Measurements from ENCODE around the gene TXNRD2.

The TXNRD2 gene

GRCh38 chr22:19984851-19985811 is 43.5 kb upstream of the TXNRD2 start:
- Histone ChIP-seq H3K27me3 (ENCODE audit: control insufficient read depth, insufficient read depth, low read length) (peaks cover 8% of the 10 kb centered on the region), H3K4me3 (ENCODE audit: low read length) (no peak overlapping the region), H3K9me3 (ENCODE audit: control insufficient read depth, low read length) (no peaks in the 10 kb centered on the region), H3K36me3 (ENCODE audit: control insufficient read depth, insufficient read depth, low read length) (no peaks in the 10 kb centered on the region), H3K9ac (ENCODE audit: low read length) (peak overlapping the region; percentile 51), H3K4me1 (ENCODE audit: control insufficient read depth, insufficient read depth, low read length) (peaks cover 27% of the 10 kb centered on the region)

DNA sequence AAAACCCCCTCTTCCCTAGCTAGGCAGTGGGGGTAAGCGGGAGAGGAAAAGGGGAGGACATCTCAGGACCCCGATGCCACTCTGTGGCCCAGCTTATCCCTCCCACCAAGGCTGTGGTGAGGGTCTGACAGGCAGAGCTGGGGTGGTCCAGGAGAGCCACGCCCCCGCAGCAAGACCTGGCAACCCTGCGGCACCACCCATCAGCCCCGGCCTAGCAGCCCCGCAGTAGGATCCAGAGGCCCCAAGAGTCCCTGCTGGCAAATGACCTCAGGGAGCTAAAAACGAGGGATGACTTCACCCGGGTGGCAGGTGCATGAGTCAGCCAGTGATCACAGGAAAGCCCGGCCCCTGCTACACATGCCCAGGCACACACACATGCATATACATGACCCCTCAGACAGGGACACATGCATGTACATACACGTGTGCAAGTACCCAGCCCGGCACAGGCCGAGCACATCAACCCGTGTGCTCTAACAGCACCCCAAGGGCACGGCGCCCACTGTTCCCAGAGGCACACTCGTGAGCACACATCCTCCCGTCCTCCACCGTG is 42.7 kb upstream of the TXNRD2 start:
- Histone ChIP-seq H3K27me3 (ENCODE audit: control insufficient read depth, insufficient read depth, low read length) (peaks cover 8% of the 10 kb centered on the region), H3K4me3 (ENCODE audit: low read length) (no peak overlapping the region), H3K9me3 (ENCODE audit: control insufficient read depth, low read length) (no peaks in the 10 kb centered on the region), H3K36me3 (ENCODE audit: control insufficient read depth, insufficient read depth, low read length) (no peaks in the 10 kb centered on the region), H3K9ac (ENCODE audit: low read length) (no peak overlapping the region), H3K4me1 (ENCODE audit: control insufficient read depth, insufficient read depth, low read length) (peaks cover 27% of the 10 kb centered on the region)

GRCh38 chr22:19983741-19984140 is 42.1 kb upstream of the TXNRD2 start:
- Histone ChIP-seq H3K4me3 (ENCODE audit: low read length) (no peak overlapping the region), H3K27me3 (ENCODE audit: control insufficient read depth, insufficient read depth, low read length) (peaks cover 8% of the 10 kb centered on the region), H3K4me1 (ENCODE audit: control insufficient read depth, insufficient read depth, low read length) (peaks cover 27% of the 10 kb centered on the region), H3K36me3 (ENCODE audit: control insufficient read depth, insufficient read depth, low read length) (no peaks in the 10 kb centered on the region), H3K9ac (ENCODE audit: low read length) (no peak overlapping the region), H3K9me3 (ENCODE audit: control insufficient read depth, low read length) (no peaks in the 10 kb centered on the region)

DNA sequence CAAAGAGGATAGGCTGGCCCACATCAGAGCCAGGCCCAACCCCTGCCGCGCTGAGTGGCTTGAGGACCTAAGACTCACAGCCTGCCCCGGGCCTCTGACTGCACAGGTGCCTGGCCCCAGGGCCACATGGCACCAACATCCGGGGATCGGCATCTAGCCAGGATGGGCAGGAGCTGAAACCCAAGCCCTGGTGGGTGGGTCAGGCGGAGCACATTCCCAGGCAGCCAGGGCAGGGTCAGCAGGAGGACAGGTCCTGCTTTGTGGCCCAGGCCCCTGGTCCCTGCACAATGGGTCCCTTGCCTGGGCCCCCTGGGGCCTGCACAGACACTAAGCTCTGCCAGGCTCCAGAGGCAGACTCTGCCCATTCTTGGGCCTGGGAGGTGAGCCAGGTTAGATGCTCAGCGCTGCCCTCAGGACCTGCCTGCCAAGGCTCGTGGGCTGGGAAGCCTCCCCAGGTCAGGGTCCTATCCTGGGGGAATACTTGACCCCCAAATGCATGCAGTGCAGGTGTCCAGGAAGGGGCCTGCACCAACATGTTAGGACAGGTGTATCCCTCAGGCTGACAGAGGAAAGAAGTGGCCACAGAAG is 41.5 kb upstream of the TXNRD2 start:
- H3K27me3 ChIP-seq (ENCODE audit: control insufficient read depth, insufficient read depth, low read length) = peaks cover 8% of the 10 kb centered on the region
- no peaks in the 10 kb centered on the region for H3K36me3 ChIP-seq (ENCODE audit: control insufficient read depth, insufficient read depth, low read length)
- H3K9me3 ChIP-seq (ENCODE audit: control insufficient read depth, low read length) = no peaks in the 10 kb centered on the region
- peaks cover 27% of the 10 kb centered on the region for H3K4me1 ChIP-seq (ENCODE audit: control insufficient read depth, insufficient read depth, low read length)
- no peak overlapping the region for H3K4me3 ChIP-seq (ENCODE audit: low read length)
- no peak overlapping the region for H3K9ac ChIP-seq (ENCODE audit: low read length)

DNA sequence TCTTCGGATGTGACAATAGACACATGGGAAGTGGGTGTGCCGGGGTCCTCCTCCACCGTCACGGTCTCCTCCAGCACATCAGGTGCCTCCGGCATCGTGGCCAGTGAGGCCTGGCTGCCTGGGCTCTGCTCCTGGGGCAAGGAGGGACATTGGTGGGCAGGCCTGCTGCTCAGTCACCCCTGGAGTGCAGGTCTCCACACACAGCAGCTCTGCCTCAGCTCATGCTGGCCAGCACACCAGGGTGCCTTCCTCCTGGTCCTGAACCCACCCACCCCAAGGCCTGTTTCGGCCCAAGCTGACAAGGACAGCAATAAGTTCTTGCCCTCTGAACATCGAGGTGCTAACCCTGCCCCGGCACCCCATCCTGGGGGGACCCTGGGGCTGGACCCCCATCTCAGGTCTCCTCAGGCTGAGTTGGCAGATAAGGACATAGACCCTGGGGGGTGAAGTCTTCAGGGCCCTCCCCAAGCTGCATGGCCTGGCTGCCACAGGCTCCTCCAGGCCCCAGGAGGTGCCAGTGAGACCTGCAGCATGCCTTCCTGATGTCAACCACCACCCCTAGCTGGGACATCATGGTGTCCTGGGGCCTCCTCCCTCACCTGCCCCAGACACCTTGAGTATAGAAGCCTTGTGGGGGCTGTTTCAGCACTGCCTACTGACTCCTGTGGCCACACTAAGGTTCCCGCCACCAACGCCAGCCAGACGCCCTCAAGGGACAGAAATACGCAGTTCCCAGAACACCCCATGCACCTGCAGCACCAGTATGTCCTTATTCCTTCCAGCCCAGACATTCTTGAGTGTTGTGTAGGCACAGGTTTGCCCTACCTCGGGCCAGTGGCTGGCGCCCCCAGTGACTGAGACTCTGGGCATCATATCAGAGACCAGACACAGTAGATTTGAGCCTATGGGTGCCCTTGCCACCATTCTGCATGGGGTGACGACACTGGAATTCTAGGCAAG is 40.6 kb upstream of the TXNRD2 start:
- no peaks in the 10 kb centered on the region for H3K9me3 ChIP-seq (ENCODE audit: control insufficient read depth, low read length)
- H3K27me3 ChIP-seq (ENCODE audit: control insufficient read depth, insufficient read depth, low read length) = peaks cover 8% of the 10 kb centered on the region
- H3K9ac ChIP-seq (ENCODE audit: low read length) = no peak overlapping the region
- peaks cover 22% of the 10 kb centered on the region for H3K4me1 ChIP-seq (ENCODE audit: control insufficient read depth, insufficient read depth, low read length)
- no peaks in the 10 kb centered on the region for H3K36me3 ChIP-seq (ENCODE audit: control insufficient read depth, insufficient read depth, low read length)
- no peak overlapping the region for H3K4me3 ChIP-seq (ENCODE audit: low read length)

DNA sequence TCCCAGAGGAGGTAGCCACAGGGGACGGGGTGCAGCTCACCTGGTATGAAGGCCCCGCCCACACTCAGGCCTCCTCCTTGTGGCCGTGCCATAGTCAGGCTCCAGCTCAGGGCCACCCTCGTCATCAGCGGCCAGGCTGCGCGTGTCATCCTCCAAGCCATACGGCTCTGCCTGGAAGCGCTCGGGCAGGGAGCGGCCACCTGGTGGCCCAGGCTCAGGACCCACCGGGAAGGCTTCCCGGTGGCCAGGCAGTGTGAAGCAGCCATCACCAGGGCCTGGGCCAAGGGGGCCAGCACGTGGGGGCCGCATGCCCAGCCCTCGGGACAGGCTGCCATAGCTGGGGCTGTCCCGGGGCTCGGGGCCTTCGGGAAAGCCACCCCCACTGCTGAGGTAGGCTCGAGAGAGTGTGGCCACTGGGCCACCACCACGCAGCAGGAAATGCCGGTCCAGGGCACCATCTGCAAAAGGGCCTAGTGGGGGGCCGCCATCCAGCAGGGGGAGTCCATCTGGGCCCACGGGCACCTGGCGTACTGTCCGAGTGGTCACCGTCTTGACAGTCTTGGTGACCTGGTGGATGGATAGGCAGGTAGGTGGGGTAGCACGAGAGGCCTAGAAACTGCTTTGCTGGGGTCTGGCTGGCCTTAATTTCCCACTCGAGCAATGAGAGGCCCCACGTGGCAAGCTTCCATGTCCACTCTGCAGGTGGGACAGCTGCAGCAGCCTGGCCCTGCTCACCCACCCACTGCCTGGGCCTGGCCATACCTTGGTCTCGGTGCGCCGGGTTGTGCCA is 39.7 kb upstream of the TXNRD2 start:
- Histone ChIP-seq H3K4me1 (ENCODE audit: control insufficient read depth, insufficient read depth, low read length) (peaks cover 21% of the 10 kb centered on the region), H3K27me3 (ENCODE audit: control insufficient read depth, insufficient read depth, low read length) (peaks cover 8% of the 10 kb centered on the region), H3K4me3 (ENCODE audit: low read length) (no peak overlapping the region), H3K36me3 (ENCODE audit: control insufficient read depth, insufficient read depth, low read length) (no peaks in the 10 kb centered on the region), H3K9me3 (ENCODE audit: control insufficient read depth, low read length) (no peaks in the 10 kb centered on the region), H3K9ac (ENCODE audit: low read length) (no peak overlapping the region)

DNA sequence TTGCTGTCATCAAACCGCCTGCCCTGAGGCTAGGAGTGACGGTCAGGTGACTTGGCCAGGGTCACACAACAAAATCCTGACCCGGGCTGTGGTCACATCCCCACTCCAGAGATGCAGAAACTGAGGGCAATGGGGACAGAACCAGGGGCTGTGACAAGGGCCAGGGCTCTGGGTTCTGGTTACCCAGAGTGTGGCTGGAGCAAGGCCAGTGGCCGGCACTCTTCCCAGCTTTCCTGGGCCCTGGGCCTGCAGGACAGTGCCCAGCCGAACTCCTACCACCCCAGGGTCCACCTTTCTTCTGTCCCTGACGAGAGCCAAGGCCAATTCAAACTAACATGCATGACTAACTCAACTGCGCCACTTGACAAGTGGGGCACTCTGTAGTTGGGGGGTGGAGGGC is 39.1 kb upstream of the TXNRD2 start:
- H3K4me1 ChIP-seq (ENCODE audit: control insufficient read depth, insufficient read depth, low read length) = peaks cover 15% of the 10 kb centered on the region
- no peak overlapping the region for H3K4me3 ChIP-seq (ENCODE audit: low read length)
- no peak overlapping the region for H3K9ac ChIP-seq (ENCODE audit: low read length)
- no peaks in the 10 kb centered on the region for H3K36me3 ChIP-seq (ENCODE audit: control insufficient read depth, insufficient read depth, low read length)
- H3K9me3 ChIP-seq (ENCODE audit: control insufficient read depth, low read length) = no peaks in the 10 kb centered on the region
- H3K27me3 ChIP-seq (ENCODE audit: control insufficient read depth, insufficient read depth, low read length) = peaks cover 2% of the 10 kb centered on the region

DNA sequence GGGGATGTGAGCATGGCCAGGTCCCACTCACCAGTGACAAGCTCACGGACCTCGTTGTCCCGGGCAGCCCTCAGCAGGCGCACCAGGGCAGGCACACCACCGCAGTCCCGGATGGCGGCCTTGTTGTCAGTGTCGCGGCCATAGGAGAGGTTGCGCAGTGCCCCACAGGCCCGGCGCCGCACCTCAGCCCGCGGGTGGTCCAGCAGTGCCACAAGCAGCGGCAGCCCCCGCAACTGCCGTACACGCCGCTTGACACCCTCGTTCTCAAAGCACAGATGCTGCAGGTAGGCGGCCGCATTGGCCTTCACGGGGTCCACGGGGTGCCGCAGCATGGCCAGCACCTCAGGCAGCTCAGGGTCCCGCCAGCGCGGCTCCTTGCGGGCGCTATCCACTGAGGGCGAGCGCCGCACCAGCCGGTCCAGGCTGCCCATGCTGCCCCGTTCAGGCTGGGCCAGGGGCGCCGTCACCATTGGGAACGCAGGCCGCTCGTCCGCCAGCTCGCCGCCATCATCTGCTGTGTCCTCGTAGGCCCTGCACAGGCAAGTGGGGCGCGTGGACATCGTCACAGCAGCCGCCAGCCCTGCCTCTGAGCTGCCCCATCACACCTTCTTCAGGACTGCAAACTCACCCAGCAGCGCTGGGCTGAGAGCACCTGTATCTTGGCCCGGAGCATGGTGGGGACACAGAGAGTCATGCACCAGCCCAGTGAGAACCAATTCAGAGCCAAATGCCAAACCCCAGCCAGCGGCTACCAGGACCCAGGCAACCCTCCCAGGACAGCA is 38.3 kb upstream of the TXNRD2 start:
- H3K9ac ChIP-seq (ENCODE audit: low read length) = no peak overlapping the region
- H3K27me3 ChIP-seq (ENCODE audit: control insufficient read depth, insufficient read depth, low read length) = no peaks in the 10 kb centered on the region
- H3K36me3 ChIP-seq (ENCODE audit: control insufficient read depth, insufficient read depth, low read length) = no peaks in the 10 kb centered on the region
- H3K4me1 ChIP-seq (ENCODE audit: control insufficient read depth, insufficient read depth, low read length) = peaks cover 8% of the 10 kb centered on the region
- H3K4me3 ChIP-seq (ENCODE audit: low read length) = no peak overlapping the region
- H3K9me3 ChIP-seq (ENCODE audit: control insufficient read depth, low read length) = no peaks in the 10 kb centered on the region

- no peaks in the 10 kb centered on the region for H3K36me3 ChIP-seq (ENCODE audit: control insufficient read depth, insufficient read depth, low read length)
- H3K9ac ChIP-seq (ENCODE audit: low read length) = no peak overlapping the region
- no peak overlapping the region for H3K4me3 ChIP-seq (ENCODE audit: low read length)
- H3K9me3 ChIP-seq (ENCODE audit: control insufficient read depth, low read length) = no peaks in the 10 kb centered on the region
- H3K4me1 ChIP-seq (ENCODE audit: control insufficient read depth, insufficient read depth, low read length) = peaks cover 8% of the 10 kb centered on the region
- no peaks in the 10 kb centered on the region for H3K27me3 ChIP-seq (ENCODE audit: control insufficient read depth, insufficient read depth, low read length)
These were observed 37.1 kb upstream of the TXNRD2 start for GRCh38 chr22:19978748-19979147.

GRCh38 chr22:19977296-19978243 is 36.0 kb upstream of the TXNRD2 start:
- Histone ChIP-seq H3K27me3 (ENCODE audit: control insufficient read depth, insufficient read depth, low read length) (no peaks in the 10 kb centered on the region), H3K9me3 (ENCODE audit: control insufficient read depth, low read length) (no peaks in the 10 kb centered on the region), H3K4me3 (ENCODE audit: low read length) (no peak overlapping the region), H3K4me1 (ENCODE audit: control insufficient read depth, insufficient read depth, low read length) (peaks cover 5% of the 10 kb centered on the region), H3K9ac (ENCODE audit: low read length) (no peak overlapping the region), H3K36me3 (ENCODE audit: control insufficient read depth, insufficient read depth, low read length) (no peaks in the 10 kb centered on the region)

Measured in mucosa of stomach (tissue), 1 donor.